Measurements from ENCODE around the gene CD79B. TPM values are rescaled to one million over a fixed set of nuclear protein-coding genes. Genes with fewer than 3 reads are reported as not detected.
"Not testable (repeated sequence)": the region's sequence is repeated elsewhere in the genome, so short reads cannot be mapped to it uniquely, and the experiment has no call there.

The CD79B gene
- total and polyA plus RNA-seq, 2 of the 8 experiments (the other 6 are each of a cell fraction or from before 2014, with no cell fraction given): 1.5 to 3.9 TPM

- CTCF ChIA-PET (ENCODE audit: partially characterized antibody): interaction anchor here (0.6 to 7.2 kb wide), 29 partner anchors 8 to 1661 kb away, joined by 3 to 87 read pairs (median 5); partner anchors contain the start of genes CSHL1, ERN1, GH1 and GH2
- DNase-seq (ENCODE audit: low read depth in 1 of 2, low spot score in 2 of 2): peak in 1 of 2 experiments; percentile 65
- not testable (repeated sequence) for H3K4me3 ChIP-seq (ENCODE audit: extremely low read depth in 1 of 4, insufficient read depth in 2 of 4, low read depth in 3 of 4, low read length in 4 of 4); H4K20me1 ChIP-seq (replicated peaks in 1 of 2; ENCODE audit: control insufficient read depth in 1 of 2, insufficient read depth in 2 of 2, low read length in 2 of 2); H2BK20ac ChIP-seq (ENCODE audit: low read length); H3K4ac ChIP-seq (replicated peaks; ENCODE audit: insufficient read length, low read depth, low read length); H3K23me2 ChIP-seq (ENCODE audit: low read depth, low read length); H2BK12ac ChIP-seq (ENCODE audit: low read depth, low read length); H2BK15ac ChIP-seq (ENCODE audit: low read length); H4K5ac ChIP-seq (ENCODE audit: insufficient read length, low read depth, low read length); H4K91ac ChIP-seq (replicated peaks; ENCODE audit: insufficient read length, low read length); H3K9ac ChIP-seq (replicated peaks in 1 of 4; ENCODE audit: extremely low read depth in 1 of 4, low read depth in 3 of 4, low read length in 3 of 4); H4K8ac ChIP-seq (ENCODE audit: extremely low read depth, insufficient read depth, low read length); H2BK120ac ChIP-seq (replicated peaks; ENCODE audit: low read depth, low read length); FAIRE-seq; H3K56ac ChIP-seq (replicated peaks; ENCODE audit: insufficient read length, low read depth, low read length); H2AFZ ChIP-seq (ENCODE audit: low read length); H3K79me2 ChIP-seq (ENCODE audit: control insufficient read depth in 1 of 2, insufficient read depth in 2 of 2, low read length in 2 of 2); H3K27me3 ChIP-seq (replicated peaks in 1 of 4; ENCODE audit: control insufficient read depth in 3 of 4, extremely low read depth in 1 of 4, insufficient read depth in 3 of 4, low read length in 3 of 4); H3K4me2 ChIP-seq (ENCODE audit: insufficient read depth in 1 of 2, low read depth in 2 of 2, low read length in 2 of 2); H3K27ac ChIP-seq (ENCODE audit: low read depth, low read length); H3K23ac ChIP-seq (ENCODE audit: insufficient read length); H3K14ac ChIP-seq (ENCODE audit: insufficient read length); H2BK5ac ChIP-seq (ENCODE audit: low read depth, low read length); H2AK5ac ChIP-seq (ENCODE audit: low read depth, low read length); H3K4me1 ChIP-seq (replicated peaks in 1 of 4; ENCODE audit: control insufficient read depth in 3 of 4, insufficient read depth in 4 of 4, low read length in 3 of 4); H3K9me3 ChIP-seq (ENCODE audit: insufficient read depth in 2 of 2, low read depth in 1 of 2, low read length in 1 of 2); H3K36me3 ChIP-seq (ENCODE audit: control insufficient read depth in 2 of 4, insufficient read depth in 4 of 4, low read length in 3 of 4); H3K18ac ChIP-seq (ENCODE audit: extremely low read depth, low read length); H3K79me1 ChIP-seq (ENCODE audit: low read depth, low read length)
- POLR2A ChIA-PET (ENCODE audit: partially characterized antibody): interaction anchor here (1.0 kb wide), 1 partner anchor 29 kb away, joined by 3 read pairs; no protein-coding TSS in a partner anchor
- 50% methylated on average over 13 of the region's 13 CpGs; no CpG with 5 or more reads in 1 of the 2 experiments for WGBS, 2 experiments (ENCODE audit: extremely low coverage in 1 of 2, insufficient coverage in 1 of 2, insufficient read length in 1 of 2, insufficient replicate concordance in 2 of 2, low coverage in 1 of 2, low lambda C conversion rate in 2 of 2, missing lambda C conversion rate in 1 of 2)
- peak; percentile 60 to 67 (median 66) for TF ChIP-seq CTCF (IDR thresholded peaks at IDR 0.05; ENCODE audit: control extremely low read depth in 1 of 3, insufficient read depth in 1 of 3, low read depth in 1 of 3, low read length in 3 of 3)
- peak; percentile 46 to 58 for TF ChIP-seq RAD21 (IDR thresholded peaks at IDR 0.05 in 1 of 2, conservative IDR thresholded peaks at IDR 0.05 in 1 of 2; ENCODE audit: low read depth in 2 of 2, low read length in 2 of 2)
These were observed 42.9 kb downstream of the CD79B start for GRCh38 chr17:63889026-63889848.
